K562 (cell line): ENCODE measurements around the gene ACTL10. TPM values are rescaled to one million over a fixed set of nuclear protein-coding genes. Genes with fewer than 3 reads are reported as not detected.

ENCODE experiments used
- AFF4 ChIP-seq: sonication (generic); formaldehyde crosslinking; IDR thresholded peaks from 2 replicates; pipeline ENCODE4 v1.8.0; 2023; ENCODE audit warnings: mild to moderate bottlenecking, missing genetic modification reagents
- KDM5B ChIP-seq: fragments of 200-600 bp; sonication (generic); IDR thresholded peaks from 2 replicates; pipeline ENCODE4 v1.6.1; 2012; ENCODE audit warnings: low read depth, mild to moderate bottlenecking, moderate library complexity, low read length, control low read depth, inconsistent platforms; ENCODE audit not compliant: insufficient replicate concordance
- MLLT1 ChIP-seq, 2 experiments: fragments of 450-650 bp; IDR thresholded peaks; 2 replicates each; pipeline ENCODE4 v1.6.1; 2016
- MTF1 ChIP-seq: fragments of 250-450 bp; sonication (Bioruptor Pico); IDR thresholded peaks from 2 replicates; pipeline ENCODE4 v1.9.0; 2021; ENCODE audit warnings: moderate library complexity, mild to moderate bottlenecking, inconsistent platforms, borderline replicate concordance
- NR4A1 ChIP-seq, 2 experiments: fragments of 250-450 bp in 1 of 2; fragments of 450-650 bp in 1 of 2; sonication (Bioruptor Pico) in 1 of 2; IDR thresholded peaks; 2 replicates each; pipeline versions ENCODE4 v1.4.0 to v1.6.1; 2016 to 2020; ENCODE audit warnings: mild to moderate bottlenecking in 2 of 2, missing compliant biosample characterization in 1 of 2, missing genetic modification characterization in 1 of 2, moderate library complexity in 1 of 2
- SMAD4 ChIP-seq: fragments of 250-450 bp; sonication (Bioruptor Pico); conservative IDR thresholded peaks from 2 replicates; pipeline ENCODE4 v1.8.0; 2021; ENCODE audit warnings: inconsistent platforms, mild to moderate bottlenecking, moderate library complexity
- TOE1 ChIP-seq, 2 experiments: fragments of 450-650 bp in 1 of 2; sonication (generic) in 1 of 2; formaldehyde crosslinking in 1 of 2; IDR thresholded peaks; 2 replicates each; pipeline versions ENCODE4 v1.7.1 to v1.8.0; 2016 to 2022; ENCODE audit warnings: borderline replicate concordance in 2 of 2, mild to moderate bottlenecking in 2 of 2, antibody characterized with exemption in 1 of 2, inconsistent platforms in 1 of 2, low read depth in 1 of 2, missing genetic modification reagents in 1 of 2, moderate library complexity in 1 of 2
- ZFPM2 ChIP-seq: fragments of 250-450 bp; sonication (Bioruptor Pico); IDR thresholded peaks from 2 replicates; pipeline ENCODE4 v1.5.1; 2022; ENCODE audit warnings: mild to moderate bottlenecking
- polyA plus RNA-seq, 8 experiments: library from polyadenylated mRNA; depleted of rRNA in 4 of 8; stranded (reverse) in 5 of 8; unstranded in 3 of 8; fragments of >200 nt; fragmentation: Nextera tagmentation in 2 of 8; fragmentation: Illumina TruSeq in 1 of 8; extraction: Ambion mirVana in 2 of 8; extraction: Trizol in 1 of 8; gene quantifications; 2 replicates each; pipeline versions ENCODE4 v1.2.1 to v1.2.3, GENCODE V29; 2011 to 2014; ENCODE audit warnings: inconsistent platforms in 1 of 8, missing spikeins in 1 of 8
- total RNA-seq, 7 experiments: library from RNA; depleted of rRNA in 6 of 7; stranded (reverse); fragments of >200 nt in 6 of 7; fragmentation: Illumina TruSeq in 2 of 7; extraction: Trizol in 2 of 7; gene quantifications; 2 replicates each; pipeline versions ENCODE4 v1.2.1 to v1.2.3, GENCODE V29; 2011 to 2021; ENCODE audit warnings: low replicate concordance in 1 of 7
- TF ChIP-seq, protein P1 (sequence below): sonication (generic); formaldehyde crosslinking; IDR thresholded peaks from 2 replicates; pipeline ENCODE4 v1.8.1; 2023; ENCODE audit warnings: mild to moderate bottlenecking, missing genetic modification reagents

The ACTL10 gene
- total and polyA plus RNA-seq, 9 of the 15 experiments (the other 6 are each of a cell fraction or from before 2014, with no cell fraction given), result 0.07 to 0.14 TPM; not detected in 7

DNA sequence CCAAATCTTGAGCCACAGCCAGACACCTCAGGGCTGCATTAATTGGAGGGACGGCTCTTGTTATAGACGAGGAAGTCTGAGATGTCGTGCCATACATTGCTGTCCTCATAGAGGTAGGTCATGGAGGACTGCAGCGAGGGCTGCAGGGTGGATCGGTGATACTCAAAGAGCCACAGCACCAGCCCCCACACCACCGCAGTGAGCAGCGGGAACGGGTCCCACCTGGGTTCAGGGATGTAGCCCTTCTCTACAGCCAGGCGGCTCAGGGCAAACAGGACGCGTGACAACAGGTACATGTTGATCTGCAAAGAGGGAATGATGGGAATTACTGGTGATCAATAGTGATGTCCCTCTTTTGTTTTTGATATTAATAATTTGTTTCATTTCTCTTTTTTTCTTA lies 40.9 kb downstream of the ACTL10 start (continued):
- TF ChIP-seq TOE1 (IDR thresholded peaks at IDR 0.05; ENCODE audit: borderline replicate concordance), result no peak
- no peak for TF ChIP-seq TOE1 (CRISPR knock-in tag; IDR thresholded peaks at IDR 0.05; ENCODE audit: borderline replicate concordance, low read depth)
- no peak for TF ChIP-seq MLLT1 (IDR thresholded peaks at IDR 0.05)
- TF ChIP-seq NR4A1 (CRISPR knock-in tag; IDR thresholded peaks at IDR 0.05), result no peak
- TF ChIP-seq NR4A1 (tag; IDR thresholded peaks at IDR 0.05), result no peak
- TF ChIP-seq, protein P1, sequence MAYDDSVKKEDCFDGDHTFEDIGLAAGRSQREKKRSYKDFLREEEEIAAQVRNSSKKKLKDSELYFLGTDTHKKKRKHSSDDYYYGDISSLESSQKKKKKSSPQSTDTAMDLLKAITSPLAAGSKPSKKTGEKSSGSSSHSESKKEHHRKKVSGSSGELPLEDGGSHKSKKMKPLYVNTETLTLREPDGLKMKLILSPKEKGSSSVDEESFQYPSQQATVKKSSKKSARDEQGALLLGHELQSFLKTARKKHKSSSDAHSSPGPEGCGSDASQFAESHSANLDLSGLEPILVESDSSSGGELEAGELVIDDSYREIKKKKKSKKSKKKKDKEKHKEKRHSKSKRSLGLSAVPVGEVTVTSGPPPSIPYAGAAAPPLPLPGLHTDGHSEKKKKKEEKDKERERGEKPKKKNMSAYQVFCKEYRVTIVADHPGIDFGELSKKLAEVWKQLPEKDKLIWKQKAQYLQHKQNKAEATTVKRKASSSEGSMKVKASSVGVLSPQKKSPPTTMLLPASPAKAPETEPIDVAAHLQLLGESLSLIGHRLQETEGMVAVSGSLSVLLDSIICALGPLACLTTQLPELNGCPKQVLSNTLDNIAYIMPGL (CRISPR knock-in tag), result no peak
- TF ChIP-seq SMAD4 (CRISPR knock-in tag), result no peak
- TF ChIP-seq AFF4, result no peak
- TF ChIP-seq KDM5B, result no peak
- TF ChIP-seq ZFPM2 (CRISPR knock-in tag), result no peak
- no peak for TF ChIP-seq MTF1 (CRISPR knock-in tag)
